Measurements from ENCODE around the gene ERBB4.

Gene ERBB4

GRCh38 chr2:212385241-212385640 is 153.4 kb downstream of the ERBB4 start:
- Histone ChIP-seq H3K4me1 (ENCODE audit: control insufficient read depth, low read length) (no peaks in the 10 kb centered on the region), H4K20me1 (ENCODE audit: control insufficient read depth, insufficient read depth, low read depth, low read length) (no peaks in the 10 kb centered on the region)
- no peak for TF ChIP-seq EZH2phosphoT487 (IDR thresholded peaks at IDR 0.05; ENCODE audit: borderline replicate concordance, low read length)
- TF ChIP-seq, protein P1, sequence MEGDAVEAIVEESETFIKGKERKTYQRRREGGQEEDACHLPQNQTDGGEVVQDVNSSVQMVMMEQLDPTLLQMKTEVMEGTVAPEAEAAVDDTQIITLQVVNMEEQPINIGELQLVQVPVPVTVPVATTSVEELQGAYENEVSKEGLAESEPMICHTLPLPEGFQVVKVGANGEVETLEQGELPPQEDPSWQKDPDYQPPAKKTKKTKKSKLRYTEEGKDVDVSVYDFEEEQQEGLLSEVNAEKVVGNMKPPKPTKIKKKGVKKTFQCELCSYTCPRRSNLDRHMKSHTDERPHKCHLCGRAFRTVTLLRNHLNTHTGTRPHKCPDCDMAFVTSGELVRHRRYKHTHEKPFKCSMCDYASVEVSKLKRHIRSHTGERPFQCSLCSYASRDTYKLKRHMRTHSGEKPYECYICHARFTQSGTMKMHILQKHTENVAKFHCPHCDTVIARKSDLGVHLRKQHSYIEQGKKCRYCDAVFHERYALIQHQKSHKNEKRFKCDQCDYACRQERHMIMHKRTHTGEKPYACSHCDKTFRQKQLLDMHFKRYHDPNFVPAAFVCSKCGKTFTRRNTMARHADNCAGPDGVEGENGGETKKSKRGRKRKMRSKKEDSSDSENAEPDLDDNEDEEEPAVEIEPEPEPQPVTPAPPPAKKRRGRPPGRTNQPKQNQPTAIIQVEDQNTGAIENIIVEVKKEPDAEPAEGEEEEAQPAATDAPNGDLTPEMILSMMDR (IDR thresholded peaks at IDR 0.05; ENCODE audit: low read depth, low read length, poor library complexity, severe bottlenecking), result no peak

GRCh38 chr2:212384027-212384426 is 154.6 kb downstream of the ERBB4 start:
- Histone ChIP-seq H3K36me3 (ENCODE audit: control insufficient read depth, low read length) (no peaks in the 10 kb centered on the region), H3K4me2 (ENCODE audit: low read length) (no peak overlapping the region), H4K20me1 (ENCODE audit: control insufficient read depth, insufficient read depth, low read depth, low read length) (no peaks in the 10 kb centered on the region), H3K4me3 (ENCODE audit: low read length) (no peak overlapping the region), H3K9me3 (ENCODE audit: control insufficient read depth, insufficient read depth, low read length) (no peaks in the 10 kb centered on the region), H3K4me1 (ENCODE audit: control insufficient read depth, low read length) (no peaks in the 10 kb centered on the region), H3K27ac (ENCODE audit: low read depth, low read length) (no peak overlapping the region), H3K9me2 (replicated peaks; ENCODE audit: control insufficient read depth, low read length) (no peaks in the 10 kb centered on the region), H3K79me2 (ENCODE audit: control insufficient read depth, low read length) (no peaks in the 10 kb centered on the region), H3F3A (ENCODE audit: control insufficient read depth, insufficient read depth) (no peaks in the 10 kb centered on the region), H3K27me3 (ENCODE audit: control insufficient read depth, low read length) (no peaks in the 10 kb centered on the region)
- no peak for TF ChIP-seq EZH2phosphoT487 (IDR thresholded peaks at IDR 0.05; ENCODE audit: borderline replicate concordance, low read length)
- TF ChIP-seq, protein P1 (IDR thresholded peaks at IDR 0.05; ENCODE audit: low read depth, low read length, poor library complexity, severe bottlenecking), result no peak

More at GRCh38 chr2:212385241-212385640, 153.4 kb downstream of the ERBB4 start:
- Histone ChIP-seq H3K4me2 (ENCODE audit: low read length) (no peak overlapping the region), H3K27me3 (ENCODE audit: control insufficient read depth, low read length) (no peaks in the 10 kb centered on the region), H3K4me3 (ENCODE audit: low read length) (no peak overlapping the region), H3F3A (ENCODE audit: control insufficient read depth, insufficient read depth) (no peaks in the 10 kb centered on the region), H3K79me2 (ENCODE audit: control insufficient read depth, low read length) (no peaks in the 10 kb centered on the region), H3K9me2 (replicated peaks; ENCODE audit: control insufficient read depth, low read length) (no peaks in the 10 kb centered on the region), H3K36me3 (ENCODE audit: control insufficient read depth, low read length) (no peaks in the 10 kb centered on the region), H3K9me3 (ENCODE audit: control insufficient read depth, insufficient read depth, low read length) (no peaks in the 10 kb centered on the region), H3K27ac (ENCODE audit: low read depth, low read length) (no peak overlapping the region)

GRCh38 chr2:212381428-212382102 is 157.0 kb downstream of the ERBB4 start:
- Histone ChIP-seq H3K4me2 (ENCODE audit: low read length) (no peak overlapping the region), H3K4me3 (ENCODE audit: low read length) (no peak overlapping the region), H3K9me2 (replicated peaks; ENCODE audit: control insufficient read depth, low read length) (no peaks in the 10 kb centered on the region), H3K9me3 (ENCODE audit: control insufficient read depth, insufficient read depth, low read length) (no peaks in the 10 kb centered on the region), H3K79me2 (ENCODE audit: control insufficient read depth, low read length) (no peaks in the 10 kb centered on the region), H3K27ac (ENCODE audit: low read depth, low read length) (no peak overlapping the region), H3K36me3 (ENCODE audit: control insufficient read depth, low read length) (no peaks in the 10 kb centered on the region), H3F3A (ENCODE audit: control insufficient read depth, insufficient read depth) (no peaks in the 10 kb centered on the region), H3K4me1 (ENCODE audit: control insufficient read depth, low read length) (no peaks in the 10 kb centered on the region), H4K20me1 (ENCODE audit: control insufficient read depth, insufficient read depth, low read depth, low read length) (no peaks in the 10 kb centered on the region), H3K27me3 (ENCODE audit: control insufficient read depth, low read length) (no peaks in the 10 kb centered on the region)
- TF ChIP-seq EZH2phosphoT487 (IDR thresholded peaks at IDR 0.05; ENCODE audit: borderline replicate concordance, low read length), result no peak
- TF ChIP-seq, protein P1 (IDR thresholded peaks at IDR 0.05; ENCODE audit: low read depth, low read length, poor library complexity, severe bottlenecking), result no peak

All from DOHH2 (cell line).